ENCODE measurements around the gene SYNDIG1L.
"Not testable (repeated sequence)": the region's sequence is repeated elsewhere in the genome, so short reads cannot be mapped to it uniquely, and the experiment has no call there.

The SYNDIG1L gene

DNA sequence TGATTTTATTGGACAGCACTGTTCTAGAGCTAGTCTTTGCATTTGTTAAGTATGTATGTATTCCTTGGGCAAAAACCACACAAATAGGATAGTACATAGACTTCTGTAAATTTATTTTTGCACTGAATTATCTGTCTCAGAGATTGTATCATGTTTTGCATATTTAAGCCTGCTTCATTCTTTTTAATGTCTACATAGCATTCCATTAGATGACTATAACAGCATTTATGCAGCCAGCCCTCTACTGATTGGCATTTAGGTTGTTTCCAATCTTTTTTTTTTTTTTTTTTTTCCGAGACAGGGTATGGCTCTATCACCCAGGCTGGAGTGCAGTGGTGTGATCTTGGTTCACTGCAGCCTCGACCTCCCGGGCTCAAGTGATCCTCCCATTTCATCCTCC lies 34.5 kb downstream of the SYNDIG1L start:
- no peak overlapping the region for H3K9ac ChIP-seq (ENCODE audit: low read depth, low read length, poor library complexity)
- no peak overlapping the region for H3K14ac ChIP-seq (ENCODE audit: low read length)
- no CpG with 5 or more reads among the region's 3 CpGs for WGBS, 2 donors (ENCODE audit: extremely low coverage in 2 of 2, insufficient read length in 2 of 2, insufficient replicate concordance in 1 of 2)
- H2BK12ac ChIP-seq (ENCODE audit: low read length) = no peak overlapping the region
- H2AK5ac ChIP-seq (ENCODE audit: low read depth, low read length) = no peak overlapping the region
- H3K27ac ChIP-seq (replicated peaks; ENCODE audit: low read length) = no peak overlapping the region
- H3K36me3 ChIP-seq (replicated peaks in 1 of 2; ENCODE audit: control insufficient read depth in 2 of 2, insufficient read depth in 2 of 2, low read length in 2 of 2) = no peaks in the 10 kb centered on the region
- H2AFZ ChIP-seq (ENCODE audit: low read length) = no peak overlapping the region
- H3K23ac ChIP-seq (ENCODE audit: low read depth, low read length, poor library complexity) = no peak overlapping the region
- no peak overlapping the region for H3K4me3 ChIP-seq (ENCODE audit: low read length in 2 of 2)
- no peaks in the 10 kb centered on the region for H3K9me3 ChIP-seq (replicated peaks in 1 of 2; ENCODE audit: control insufficient read depth in 2 of 2, insufficient read depth in 1 of 2, low read depth in 1 of 2, low read length in 2 of 2)
- no peak overlapping the region for H3K18ac ChIP-seq (ENCODE audit: low read length)
- H3K4ac ChIP-seq (ENCODE audit: low read length) = no peak overlapping the region
- H3K79me1 ChIP-seq (ENCODE audit: low read depth, low read length) = no peaks in the 10 kb centered on the region
- H4K91ac ChIP-seq (ENCODE audit: low read depth, low read length, poor library complexity) = no peak overlapping the region
- H2BK15ac ChIP-seq (ENCODE audit: low read length) = no peak overlapping the region
- peaks cover 3 to 14% of the 10 kb centered on the region in 2 donors for H3K4me1 ChIP-seq (ENCODE audit: control insufficient read depth in 2 of 2, insufficient read depth in 1 of 2, low read depth in 1 of 2, low read length in 2 of 2)
- H4K8ac ChIP-seq (ENCODE audit: low read depth, low read length) = no peak overlapping the region
- H3K4me2 ChIP-seq (ENCODE audit: insufficient read depth, low read length, poor library complexity, severe bottlenecking) = no peak overlapping the region
- H2BK120ac ChIP-seq (ENCODE audit: low read depth, low read length) = no peak overlapping the region
- no peak overlapping the region for H2BK5ac ChIP-seq (ENCODE audit: low read length)
- H3K27me3 ChIP-seq (ENCODE audit: control insufficient read depth in 3 of 3, insufficient read depth in 3 of 3, low read depth in 1 of 3, low read length in 3 of 3) = peaks cover 0 to 29% (median 0%) of the 10 kb centered on the region in 3 experiments
- no peak for DNase-seq (ENCODE audit: low spot score)

DNA sequence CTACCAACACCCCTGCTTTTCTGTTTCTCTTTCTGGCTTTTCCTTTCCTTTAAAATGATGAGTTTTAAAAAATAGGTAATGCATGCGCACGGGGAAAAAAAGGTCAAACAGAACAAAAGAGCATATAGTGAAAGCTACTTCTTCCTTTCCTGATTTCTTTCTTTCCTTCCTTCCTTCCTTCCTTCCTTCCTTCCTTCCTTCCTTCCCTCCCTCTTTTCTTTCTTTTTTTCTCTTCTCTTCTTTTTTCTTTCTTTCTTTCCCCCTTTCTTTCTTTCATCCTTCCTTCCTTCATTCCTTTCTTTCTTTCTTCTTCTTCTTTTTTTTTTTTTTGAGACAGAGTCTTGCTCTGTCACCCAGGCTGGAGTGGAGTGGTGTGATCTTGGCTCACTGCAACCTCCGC lies 35.5 kb downstream of the SYNDIG1L start:
- no CpG with 5 or more reads among the region's 3 CpGs for WGBS, 2 donors (ENCODE audit: extremely low coverage in 2 of 2, insufficient read length in 2 of 2, insufficient replicate concordance in 1 of 2)
- not testable (repeated sequence) for H2AK5ac ChIP-seq (ENCODE audit: low read depth, low read length); H2BK120ac ChIP-seq (ENCODE audit: low read depth, low read length); H3K4me3 ChIP-seq (ENCODE audit: low read length in 2 of 2); H3K79me1 ChIP-seq (ENCODE audit: low read depth, low read length); H3K23ac ChIP-seq (ENCODE audit: low read depth, low read length, poor library complexity); DNase-seq (ENCODE audit: low spot score); H3K4me2 ChIP-seq (ENCODE audit: insufficient read depth, low read length, poor library complexity, severe bottlenecking); H3K9me3 ChIP-seq (replicated peaks in 1 of 2; ENCODE audit: control insufficient read depth in 2 of 2, insufficient read depth in 1 of 2, low read depth in 1 of 2, low read length in 2 of 2); H4K8ac ChIP-seq (ENCODE audit: low read depth, low read length); H4K91ac ChIP-seq (ENCODE audit: low read depth, low read length, poor library complexity); H3K14ac ChIP-seq (ENCODE audit: low read length); H2AFZ ChIP-seq (ENCODE audit: low read length); H2BK15ac ChIP-seq (ENCODE audit: low read length); H3K27ac ChIP-seq (replicated peaks; ENCODE audit: low read length); H3K18ac ChIP-seq (ENCODE audit: low read length); H3K9ac ChIP-seq (ENCODE audit: low read depth, low read length, poor library complexity); H2BK5ac ChIP-seq (ENCODE audit: low read length); H3K4ac ChIP-seq (ENCODE audit: low read length); H2BK12ac ChIP-seq (ENCODE audit: low read length); H3K36me3 ChIP-seq (replicated peaks in 1 of 2; ENCODE audit: control insufficient read depth in 2 of 2, insufficient read depth in 2 of 2, low read length in 2 of 2)
- Histone ChIP-seq H3K27me3 (ENCODE audit: control insufficient read depth in 3 of 3, insufficient read depth in 3 of 3, low read depth in 1 of 3, low read length in 3 of 3) (peaks cover 0 to 27% (median 0%) of the 10 kb centered on the region in 3 experiments), H3K4me1 (ENCODE audit: control insufficient read depth in 2 of 2, insufficient read depth in 1 of 2, low read depth in 1 of 2, low read length in 2 of 2) (peaks cover 3 to 14% of the 10 kb centered on the region in 2 donors)

DNA sequence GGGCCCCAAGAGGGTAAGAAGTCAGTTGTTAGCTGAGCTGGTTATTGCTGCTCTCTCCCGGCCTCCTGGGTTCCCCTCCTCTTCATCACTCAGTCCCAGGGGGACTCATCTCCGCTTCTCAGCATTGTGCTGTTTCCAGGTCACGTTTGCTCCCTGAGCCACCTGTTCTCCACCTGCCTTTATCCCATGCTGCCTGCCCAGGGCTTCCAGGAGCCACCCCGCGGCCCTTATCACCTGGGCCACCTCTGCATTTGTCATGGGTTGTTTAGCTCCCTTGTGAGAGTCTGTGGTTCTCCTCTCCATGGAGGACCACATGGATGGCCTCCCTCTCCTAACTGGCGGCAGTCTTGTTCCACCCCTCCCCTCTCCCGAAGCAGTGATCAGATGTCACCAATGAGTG lies 36.0 kb downstream of the SYNDIG1L start:
- H3K27me3 ChIP-seq (ENCODE audit: control insufficient read depth in 3 of 3, insufficient read depth in 3 of 3, low read depth in 1 of 3, low read length in 3 of 3) = peaks cover 0 to 27% (median 0%) of the 10 kb centered on the region in 3 experiments

DNA sequence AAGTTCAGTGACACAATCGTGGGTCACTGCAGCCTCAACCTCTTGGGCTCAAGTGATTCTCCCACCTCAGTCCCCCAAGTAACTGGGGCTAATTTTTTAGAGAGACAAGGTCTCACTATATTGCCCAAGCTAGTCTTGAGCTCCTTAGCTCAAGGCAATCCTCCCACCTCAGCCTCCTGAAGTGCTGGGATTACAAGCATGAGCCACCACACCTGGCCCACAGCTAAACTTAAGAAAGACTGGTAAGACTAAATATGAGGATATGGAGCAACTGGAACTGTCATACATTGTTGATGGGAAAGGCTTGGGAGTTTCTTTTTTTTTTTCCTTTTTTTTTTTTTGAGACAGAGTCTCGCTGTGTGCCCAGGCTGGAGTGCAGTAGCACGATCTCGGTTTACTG lies 43.8 kb downstream of the SYNDIG1L start:
- WGBS, 2 donors (ENCODE audit: extremely low coverage in 2 of 2, insufficient read length in 2 of 2, insufficient replicate concordance in 1 of 2) = no CpG with 5 or more reads among the region's 4 CpGs
- Histone ChIP-seq H3K27me3 (ENCODE audit: control insufficient read depth in 3 of 3, insufficient read depth in 3 of 3, low read depth in 1 of 3, low read length in 3 of 3) (peaks cover 0 to 8% (median 0%) of the 10 kb centered on the region in 3 experiments), H3K79me1 (ENCODE audit: low read depth, low read length) (no peaks in the 10 kb centered on the region), H2AK5ac (ENCODE audit: low read depth, low read length) (no peak overlapping the region), H2BK120ac (ENCODE audit: low read depth, low read length) (no peak overlapping the region), H3K23ac (ENCODE audit: low read depth, low read length, poor library complexity) (no peak overlapping the region), H2BK15ac (ENCODE audit: low read length) (no peak overlapping the region), H2BK5ac (ENCODE audit: low read length) (no peak overlapping the region), H3K27ac (replicated peaks; ENCODE audit: low read length) (no peak overlapping the region), H3K9me3 (replicated peaks in 1 of 2; ENCODE audit: control insufficient read depth in 2 of 2, insufficient read depth in 1 of 2, low read depth in 1 of 2, low read length in 2 of 2) (no peaks in the 10 kb centered on the region), H3K4me3 (ENCODE audit: low read length in 2 of 2) (no peak overlapping the region), H4K91ac (ENCODE audit: low read depth, low read length, poor library complexity) (no peak overlapping the region), H3K9ac (ENCODE audit: low read depth, low read length, poor library complexity) (no peak overlapping the region), H2AFZ (ENCODE audit: low read length) (no peak overlapping the region), H2BK12ac (ENCODE audit: low read length) (no peak overlapping the region), H3K4ac (ENCODE audit: low read length) (no peak overlapping the region), H3K4me2 (ENCODE audit: insufficient read depth, low read length, poor library complexity, severe bottlenecking) (no peak overlapping the region), H4K8ac (ENCODE audit: low read depth, low read length) (no peak overlapping the region), H3K18ac (ENCODE audit: low read length) (no peak overlapping the region), H3K14ac (ENCODE audit: low read length) (no peak overlapping the region), H3K36me3 (replicated peaks in 1 of 2; ENCODE audit: control insufficient read depth in 2 of 2, insufficient read depth in 2 of 2, low read length in 2 of 2) (no peaks in the 10 kb centered on the region), H3K4me1 (ENCODE audit: control insufficient read depth in 2 of 2, insufficient read depth in 1 of 2, low read depth in 1 of 2, low read length in 2 of 2) (no peaks in the 10 kb centered on the region)
- DNase-seq (ENCODE audit: low spot score) = no peak

More for the DNA sequence above, 36.0 kb downstream of the SYNDIG1L start:
- H3K4ac ChIP-seq (ENCODE audit: low read length) = no peak overlapping the region
- no peak for DNase-seq (ENCODE audit: low spot score)
- no peak overlapping the region for H3K23ac ChIP-seq (ENCODE audit: low read depth, low read length, poor library complexity)
- no peak overlapping the region for H3K4me2 ChIP-seq (ENCODE audit: insufficient read depth, low read length, poor library complexity, severe bottlenecking)
- WGBS, 2 donors (ENCODE audit: extremely low coverage in 2 of 2, insufficient read length in 2 of 2, insufficient replicate concordance in 1 of 2) = no CpG with 5 or more reads among the region's 7 CpGs
- no peak overlapping the region for H2BK120ac ChIP-seq (ENCODE audit: low read depth, low read length)
- no peak overlapping the region for H3K9ac ChIP-seq (ENCODE audit: low read depth, low read length, poor library complexity)
- no peak overlapping the region for H3K14ac ChIP-seq (ENCODE audit: low read length)
- H2BK15ac ChIP-seq (ENCODE audit: low read length) = peak overlapping the region; percentile 11
- no peak overlapping the region for H2AFZ ChIP-seq (ENCODE audit: low read length)
- H3K4me3 ChIP-seq (ENCODE audit: low read length in 2 of 2) = no peak overlapping the region
- no peak overlapping the region for H2BK5ac ChIP-seq (ENCODE audit: low read length)
- no peak overlapping the region for H4K91ac ChIP-seq (ENCODE audit: low read depth, low read length, poor library complexity)
- H3K36me3 ChIP-seq (replicated peaks in 1 of 2; ENCODE audit: control insufficient read depth in 2 of 2, insufficient read depth in 2 of 2, low read length in 2 of 2) = no peaks in the 10 kb centered on the region
- H4K8ac ChIP-seq (ENCODE audit: low read depth, low read length) = no peak overlapping the region
- H3K18ac ChIP-seq (ENCODE audit: low read length) = peak overlapping the region; percentile 60
- no peak overlapping the region for H3K27ac ChIP-seq (replicated peaks; ENCODE audit: low read length)
- no peaks in the 10 kb centered on the region for H3K79me1 ChIP-seq (ENCODE audit: low read depth, low read length)
- no peak overlapping the region for H2AK5ac ChIP-seq (ENCODE audit: low read depth, low read length)
- H3K9me3 ChIP-seq (replicated peaks in 1 of 2; ENCODE audit: control insufficient read depth in 2 of 2, insufficient read depth in 1 of 2, low read depth in 1 of 2, low read length in 2 of 2) = no peaks in the 10 kb centered on the region
- peaks cover 3 to 12% of the 10 kb centered on the region in 2 donors for H3K4me1 ChIP-seq (ENCODE audit: control insufficient read depth in 2 of 2, insufficient read depth in 1 of 2, low read depth in 1 of 2, low read length in 2 of 2)
- H2BK12ac ChIP-seq (ENCODE audit: low read length) = no peak overlapping the region
